OCI-LY3 (cell line): ENCODE data around the gene CTAG2.
"Not testable (repeated sequence)": the region's sequence is repeated elsewhere in the genome, so short reads cannot be mapped to it uniquely, and the experiment has no call there.

Experiments used
- H2AFZ ChIP-seq: fragments of 200-600, 300-600 bp; shearing (Covaris generic); 2 replicates; pipeline ENCODE4 v1.6.0; 2014; ENCODE audit warnings: antibody characterized with exemption, low read depth, low read length
- H3K27ac ChIP-seq: fragments of 200-600, 300-600 bp; sonication (generic); 2 replicates; pipeline ENCODE4 v1.5.1; 2014; ENCODE audit warnings: mild to moderate bottlenecking, low read length, moderate library complexity, mixed read lengths
- H3K27me3 ChIP-seq: fragments of 200-600, 300-600 bp; sonication (generic); 2 replicates; pipeline ENCODE4 v1.6.1; 2014; ENCODE audit warnings: low read depth, low read length, mixed read lengths
- H3K36me3 ChIP-seq: fragments of 200-600, 300-600 bp; sonication (generic); replicated peaks from 2 replicates; pipeline ENCODE3; 2014; ENCODE audit warnings: low read depth, low read length, mixed read lengths
- H3K4me1 ChIP-seq: fragments of 300-600, 200-600 bp; sonication (generic); 2 replicates; pipeline ENCODE4 v1.6.1; 2014; ENCODE audit warnings: low read length, mixed read lengths
- H3K4me2 ChIP-seq: fragments of 200-600, 300-600 bp; sonication (generic); 2 replicates; pipeline ENCODE4 v1.6.1; 2014; ENCODE audit warnings: low read length, mixed read lengths
- H3K4me3 ChIP-seq: fragments of 300-600, 200-600 bp; sonication (generic); 2 replicates; pipeline ENCODE4 v1.5.1; 2014; ENCODE audit warnings: antibody characterized with exemption, mild to moderate bottlenecking, low read length, moderate library complexity
- H3K79me2 ChIP-seq: fragments of 300-600, 200-600 bp; shearing (Covaris generic); 2 replicates; pipeline ENCODE4 v1.6.1; 2014; ENCODE audit warnings: mild to moderate bottlenecking, low read length, mixed read lengths
- H3K9ac ChIP-seq: fragments of 300-600, 200-600 bp; shearing (Covaris generic); 2 replicates; pipeline ENCODE4 v1.6.0; 2014; ENCODE audit warnings: mild to moderate bottlenecking, low read length, moderate library complexity
- H3K9me3 ChIP-seq: fragments of 200-600, 300-600 bp; shearing (Covaris generic); 2 replicates; pipeline ENCODE4 v1.6.1; 2014; ENCODE audit warnings: low read length, mixed read lengths; ENCODE audit not compliant: insufficient read depth
- H4K20me1 ChIP-seq: fragments of 200-600, 300-600 bp; sonication (generic); 2 replicates; pipeline ENCODE4 v1.6.1; 2016; ENCODE audit warnings: low read length, mixed read lengths; ENCODE audit not compliant: insufficient read depth
- CTCF ChIP-seq: fragments of 200-600, 300-600 bp; sonication (generic); IDR thresholded peaks from 2 replicates; pipeline ENCODE4 v1.5.1; 2014; ENCODE audit warnings: antibody characterized with exemption, low read length, low read depth
- EZH2phosphoT487 ChIP-seq: fragments of 200-600 bp; shearing (Covaris generic); IDR thresholded peaks from 2 replicates; pipeline ENCODE4 v1.6.1; 2018; ENCODE audit warnings: antibody characterized with exemption, mixed run types, low read depth

Gene CTAG2

GRCh38 chrX:154613586-154613985 is 39.8 kb downstream of the CTAG2 start:
- H3K4me3 ChIP-seq, H3K9me3 ChIP-seq, H4K20me1 ChIP-seq, H2AFZ ChIP-seq, H3K4me2 ChIP-seq, H3K4me1 ChIP-seq, H3K9ac ChIP-seq, H3K79me2 ChIP-seq, H3K27me3 ChIP-seq, H3K27ac ChIP-seq, H3K36me3 ChIP-seq: not testable (repeated sequence)

- not testable (repeated sequence) for H3K9ac ChIP-seq, H3K4me1 ChIP-seq, H3K79me2 ChIP-seq, H3K27ac ChIP-seq, H3K4me2 ChIP-seq, H3K27me3 ChIP-seq, H2AFZ ChIP-seq, H4K20me1 ChIP-seq, H3K9me3 ChIP-seq, H3K36me3 ChIP-seq, H3K4me3 ChIP-seq
Observed at GRCh38 chrX:154611146-154611545, 42.2 kb downstream of the CTAG2 start.

GRCh38 chrX:154608823-154609222 is 44.6 kb downstream of the CTAG2 start:
- H3K9ac ChIP-seq, H3K36me3 ChIP-seq, H3K4me3 ChIP-seq, H3K4me2 ChIP-seq, H3K9me3 ChIP-seq, H2AFZ ChIP-seq, H3K27ac ChIP-seq, H3K27me3 ChIP-seq, H4K20me1 ChIP-seq, H3K4me1 ChIP-seq, H3K79me2 ChIP-seq: not testable (repeated sequence)

- not testable (repeated sequence) for H3K4me3 ChIP-seq, H3K4me1 ChIP-seq, H3K9me3 ChIP-seq, H3K27me3 ChIP-seq, H3K9ac ChIP-seq, H2AFZ ChIP-seq, H3K27ac ChIP-seq, H3K79me2 ChIP-seq, H4K20me1 ChIP-seq, H3K4me2 ChIP-seq, H3K36me3 ChIP-seq
Observed at GRCh38 chrX:154607976-154608375, 45.4 kb downstream of the CTAG2 start.

GRCh38 chrX:154607370-154607769 is 46.0 kb downstream of the CTAG2 start:
- no peaks in the 10 kb centered on the region for H3K9me3 ChIP-seq
- no peak overlapping the region for H2AFZ ChIP-seq
- TF ChIP-seq EZH2phosphoT487 (no peak), CTCF (no peak)
- no peaks in the 10 kb centered on the region for H3K79me2 ChIP-seq
- H3K36me3 ChIP-seq, result no peaks in the 10 kb centered on the region
- no peak overlapping the region for H3K27ac ChIP-seq
- no peak overlapping the region for H3K9ac ChIP-seq
- no peak overlapping the region for H3K4me2 ChIP-seq
- H3K4me1 ChIP-seq, result no peaks in the 10 kb centered on the region
- H3K27me3 ChIP-seq, result no peaks in the 10 kb centered on the region
- no peak overlapping the region for H3K4me3 ChIP-seq
- no peaks in the 10 kb centered on the region for H4K20me1 ChIP-seq

GRCh38 chrX:154605566-154605965 is 47.8 kb downstream of the CTAG2 start:
- Histone ChIP-seq H3K9ac (no peak overlapping the region), H3K9me3 (no peaks in the 10 kb centered on the region), H4K20me1 (no peaks in the 10 kb centered on the region), H2AFZ (no peak overlapping the region), H3K79me2 (no peaks in the 10 kb centered on the region), H3K36me3 (no peaks in the 10 kb centered on the region), H3K4me2 (no peak overlapping the region), H3K27ac (no peak overlapping the region), H3K27me3 (no peaks in the 10 kb centered on the region), H3K4me3 (no peak overlapping the region), H3K4me1 (no peaks in the 10 kb centered on the region)
- TF ChIP-seq CTCF (no peak), EZH2phosphoT487 (no peak)
